BLaER1 treated with 17β-estradiol and CSF1 and Interleukin-3, amounts not matched to agents 10 nM and 100 nM (cell line): Measurements from ENCODE around the gene BRAT1.
"Not testable (repeated sequence)": the region's sequence is repeated elsewhere in the genome, so short reads cannot be mapped to it uniquely, and the experiment has no call there.

Experiments used
- H3K27ac ChIP-seq, 11 experiments: shearing (Covaris generic); formaldehyde crosslinking; 2 replicates each; pipeline ENCODE4 v1.8.1; 2022
- H3K27me3 ChIP-seq, 11 experiments: shearing (Covaris generic); formaldehyde crosslinking; 2 replicates each; pipeline ENCODE4 v1.8.1; 2022
- H3K36me3 ChIP-seq, 11 experiments: shearing (Covaris generic); formaldehyde crosslinking; 2 replicates each; pipeline ENCODE4 v1.8.1; 2022
- H3K4me1 ChIP-seq, 10 experiments: shearing (Covaris generic); formaldehyde crosslinking; 2 replicates each; pipeline ENCODE4 v1.8.1; 2022
- H3K4me2 ChIP-seq, 11 experiments: shearing (Covaris generic); formaldehyde crosslinking; 2 replicates each; pipeline ENCODE4 v1.8.1; 2022
- H3K4me3 ChIP-seq, 10 experiments: shearing (Covaris generic); formaldehyde crosslinking; 2 replicates each; pipeline ENCODE4 v1.8.1; 2022
- H3K9ac ChIP-seq, 11 experiments: shearing (Covaris generic); formaldehyde crosslinking; 2 replicates each; pipeline ENCODE4 v1.8.1; 2022
- H3K9me3 ChIP-seq, 11 experiments: shearing (Covaris generic); formaldehyde crosslinking; replicated peaks in 1 of 11; 2 replicates each; pipeline ENCODE4 v1.8.1; 2022
- H4K20me1 ChIP-seq, 11 experiments: shearing (Covaris generic); formaldehyde crosslinking; 2 replicates each; pipeline ENCODE4 v1.8.1; 2022
- Cebpa-rat ChIP-seq, 11 experiments: shearing (Covaris generic); IDR thresholded peaks; 2 replicates each; pipeline ENCODE4 v1.8.1; 2022

Gene BRAT1

GRCh38 chr7:2564970-2565540 lies 9.7 kb upstream of the BRAT1 start:
- peaks cover 0 to 12% (median 0%) of the 10 kb centered on the region in 11 experiments; a peak in 2 of 22 replicates for H3K36me3 ChIP-seq
- TF ChIP-seq Cebpa-rat (IDR thresholded peaks at IDR 0.05), result no peak
- no peaks in the 10 kb centered on the region for H3K9me3 ChIP-seq
- H3K4me1 ChIP-seq, result peaks cover 22 to 39% (median 34%) of the 10 kb centered on the region in 10 experiments
- H3K27me3 ChIP-seq, result no peaks in the 10 kb centered on the region
- H3K4me2 ChIP-seq, result no peak overlapping the region
- no peak overlapping the region for H3K4me3 ChIP-seq
- peaks cover 0 to 38% (median 4%) of the 10 kb centered on the region in 11 experiments; a peak in 9 of 22 replicates for H4K20me1 ChIP-seq
- no peak overlapping the region for H3K9ac ChIP-seq
- H3K27ac ChIP-seq, result no peak overlapping the region

- H3K27me3 ChIP-seq, H3K9me3 ChIP-seq, H3K36me3 ChIP-seq, H3K27ac ChIP-seq, H3K9ac ChIP-seq, H3K4me2 ChIP-seq, H3K4me3 ChIP-seq: not testable (repeated sequence)
- Histone ChIP-seq H3K4me1 (peaks cover 29 to 44% (median 39%) of the 10 kb centered on the region in 10 experiments), H4K20me1 (peaks cover 0 to 33% (median 4%) of the 10 kb centered on the region in 11 experiments; a peak in 9 of 22 replicates)
Observed at GRCh38 chr7:2563955-2564354, 8.6 kb upstream of the BRAT1 start.

- TF ChIP-seq Cebpa-rat (IDR thresholded peaks at IDR 0.05), result no peak
- peak overlapping the region; percentile 29 to 72 (median 66); a peak in 21 of 22 replicates for H3K27ac ChIP-seq
- H4K20me1 ChIP-seq, result peaks cover 0 to 8% (median 3%) of the 10 kb centered on the region in 11 experiments; a peak in 6 of 22 replicates
- H3K4me2 ChIP-seq, result peak overlapping the region; percentile 92 to 100 (median 99)
- no peaks in the 10 kb centered on the region for H3K27me3 ChIP-seq
- no peaks in the 10 kb centered on the region for H3K36me3 ChIP-seq
- peak overlapping the region; percentile 73 to 86 (median 81) for H3K9ac ChIP-seq
- H3K9me3 ChIP-seq, result no peaks in the 10 kb centered on the region
- peaks cover 44 to 49% (median 47%) of the 10 kb centered on the region in 10 experiments for H3K4me1 ChIP-seq
- H3K4me3 ChIP-seq, result peak overlapping the region; percentile 81 to 95 (median 84)
Observed at GRCh38 chr7:2559283-2559950, 4.1 kb upstream of the BRAT1 start.

- peak within 1 kb of the TSS; percentile 81 to 95 (median 84) for H3K4me3 ChIP-seq
- peaks cover 0 to 15% (median 8%) of the 10 kb centered on the region in 11 experiments; a peak in 10 of 22 replicates for H4K20me1 ChIP-seq
- H3K4me2 ChIP-seq, result peak within 1 kb of the TSS; percentile 92 to 100 (median 99)
- H3K9me3 ChIP-seq, result no peaks in the 10 kb centered on the region
- peaks cover 51 to 56% (median 53%) of the 10 kb centered on the region in 10 experiments for H3K4me1 ChIP-seq
- H3K36me3 ChIP-seq, result peaks cover 0 to 5% (median 0%) of the 10 kb centered on the region in 11 experiments; a peak in 7 of 22 replicates
- H3K27me3 ChIP-seq, result no peaks in the 10 kb centered on the region
- TF ChIP-seq Cebpa-rat (IDR thresholded peaks at IDR 0.05), result no peak
- peak within 1 kb of the TSS; percentile 29 to 72 (median 66); a peak in 21 of 22 replicates for H3K27ac ChIP-seq
- peak within 1 kb of the TSS; percentile 73 to 86 (median 81) for H3K9ac ChIP-seq
Observed at GRCh38 chr7:2558629-2559282, 3.4 kb upstream of the BRAT1 start, which contains the start of gene IQCE. Gene IQCE (plus strand): TSS chr7:2558979. CDS start chr7:2559182, 203 bp downstream.

- Histone ChIP-seq H3K4me3 (peak overlapping the region; percentile 60 to 79 (median 70)), H3K4me2 (peak overlapping the region; percentile 97 to 100 (median 99)), H3K9ac (peak overlapping the region; percentile 91 to 100 (median 99)), H3K36me3 (peaks cover 22 to 40% (median 28%) of the 10 kb centered on the region in 11 experiments), H4K20me1 (peaks cover 0 to 25% (median 17%) of the 10 kb centered on the region in 11 experiments; a peak in 17 of 22 replicates), H3K27ac (peak overlapping the region in 10 of 11 experiments; percentile 95 to 100 (median 100); a peak in 19 of 22 replicates), H3K4me1 (peaks cover 56 to 67% (median 60%) of the 10 kb centered on the region in 10 experiments), H3K27me3 (no peaks in the 10 kb centered on the region), H3K9me3 (no peaks in the 10 kb centered on the region)
- no peak for TF ChIP-seq Cebpa-rat (IDR thresholded peaks at IDR 0.05)
Observed at GRCh38 chr7:2554661-2555111, 638 bp downstream of the BRAT1 start.

GRCh38 chr7:2553831-2554581 lies 1.3 kb downstream of the BRAT1 start:
- H3K4me3 ChIP-seq, result peak overlapping the region; percentile 60 to 79 (median 70)
- peak overlapping the region in 9 of 11 experiments; percentile 95 to 100 (median 100); a peak in 16 of 22 replicates for H3K27ac ChIP-seq
- peak overlapping the region; percentile 91 to 100 (median 99) for H3K9ac ChIP-seq
- H3K27me3 ChIP-seq, result no peaks in the 10 kb centered on the region
- no peak for TF ChIP-seq Cebpa-rat (IDR thresholded peaks at IDR 0.05)
- H3K9me3 ChIP-seq, result no peaks in the 10 kb centered on the region
- H3K4me2 ChIP-seq, result peak overlapping the region; percentile 97 to 100 (median 99)
- peaks cover 26 to 46% (median 35%) of the 10 kb centered on the region in 11 experiments for H3K36me3 ChIP-seq
- peaks cover 0 to 31% (median 20%) of the 10 kb centered on the region in 11 experiments; a peak in 17 of 22 replicates for H4K20me1 ChIP-seq
- peaks cover 51 to 67% (median 58%) of the 10 kb centered on the region in 10 experiments for H3K4me1 ChIP-seq

GRCh38 chr7:2553108-2553507 lies 2.2 kb downstream of the BRAT1 start:
- H3K36me3 ChIP-seq, result peaks cover 35 to 55% (median 44%) of the 10 kb centered on the region in 11 experiments
- no peaks in the 10 kb centered on the region; a peak in 1 of 22 replicates for H3K9me3 ChIP-seq
- H3K9ac ChIP-seq, result peak overlapping the region in 1 of 11 experiments; percentile 100; a peak in 2 of 22 replicates
- no peak overlapping the region for H3K27ac ChIP-seq
- peaks cover 45 to 61% (median 53%) of the 10 kb centered on the region in 10 experiments for H3K4me1 ChIP-seq
- H3K27me3 ChIP-seq, result no peaks in the 10 kb centered on the region
- H4K20me1 ChIP-seq, result peaks cover 0 to 40% (median 20%) of the 10 kb centered on the region in 11 experiments; a peak in 17 of 22 replicates
- no peak for TF ChIP-seq Cebpa-rat (IDR thresholded peaks at IDR 0.05)
- peak overlapping the region in 10 of 11 experiments; percentile 41 to 100 (median 99); a peak in 14 of 22 replicates for H3K4me2 ChIP-seq
- H3K4me3 ChIP-seq, result no peak overlapping the region

GRCh38 chr7:2551418-2551817 lies 3.9 kb downstream of the BRAT1 start:
- H3K9ac ChIP-seq, result no peak overlapping the region
- H3K4me3 ChIP-seq, result no peak overlapping the region
- H3K9me3 ChIP-seq, result no peaks in the 10 kb centered on the region; a peak in 1 of 22 replicates
- H3K4me1 ChIP-seq, result peaks cover 28 to 44% (median 36%) of the 10 kb centered on the region in 10 experiments
- H3K4me2 ChIP-seq, result no peak overlapping the region
- H4K20me1 ChIP-seq, result peaks cover 0 to 54% (median 23%) of the 10 kb centered on the region in 11 experiments; a peak in 17 of 22 replicates
- H3K27ac ChIP-seq, result no peak overlapping the region
- H3K36me3 ChIP-seq, result peaks cover 52 to 72% (median 60%) of the 10 kb centered on the region in 11 experiments
- H3K27me3 ChIP-seq, result no peaks in the 10 kb centered on the region
- TF ChIP-seq Cebpa-rat (IDR thresholded peaks at IDR 0.05), result no peak
